ENCODE results near the gene STEAP1B. TPM values are rescaled to one million over a fixed set of nuclear protein-coding genes. Genes with fewer than 3 reads are reported as not detected.

STEAP1B gene
- total RNA-seq, 4 donors from 2014 or later = 1.1 to 1.4 TPM; not detected in 2

DNA sequence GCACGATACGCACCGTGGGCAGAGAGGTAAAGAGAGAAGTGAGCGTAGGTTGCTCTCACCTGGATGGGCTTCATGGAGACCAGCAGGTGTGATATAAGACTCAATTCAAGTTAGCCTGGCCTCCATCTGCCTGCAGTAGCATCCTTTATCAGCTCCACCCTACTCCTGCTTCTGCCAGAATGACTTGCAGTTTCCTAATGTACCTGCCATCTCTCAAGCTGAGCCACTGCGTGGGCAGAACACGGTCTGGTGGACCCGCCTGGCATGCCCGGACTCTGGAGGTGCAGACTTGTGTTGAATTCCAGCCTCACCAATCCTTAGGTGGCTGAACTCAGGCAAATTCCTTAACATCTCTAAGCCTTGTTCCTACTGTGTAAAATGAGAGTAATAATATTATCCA is 64.3 kb downstream of the STEAP1B start:
- TF ChIP-seq, protein P1, sequence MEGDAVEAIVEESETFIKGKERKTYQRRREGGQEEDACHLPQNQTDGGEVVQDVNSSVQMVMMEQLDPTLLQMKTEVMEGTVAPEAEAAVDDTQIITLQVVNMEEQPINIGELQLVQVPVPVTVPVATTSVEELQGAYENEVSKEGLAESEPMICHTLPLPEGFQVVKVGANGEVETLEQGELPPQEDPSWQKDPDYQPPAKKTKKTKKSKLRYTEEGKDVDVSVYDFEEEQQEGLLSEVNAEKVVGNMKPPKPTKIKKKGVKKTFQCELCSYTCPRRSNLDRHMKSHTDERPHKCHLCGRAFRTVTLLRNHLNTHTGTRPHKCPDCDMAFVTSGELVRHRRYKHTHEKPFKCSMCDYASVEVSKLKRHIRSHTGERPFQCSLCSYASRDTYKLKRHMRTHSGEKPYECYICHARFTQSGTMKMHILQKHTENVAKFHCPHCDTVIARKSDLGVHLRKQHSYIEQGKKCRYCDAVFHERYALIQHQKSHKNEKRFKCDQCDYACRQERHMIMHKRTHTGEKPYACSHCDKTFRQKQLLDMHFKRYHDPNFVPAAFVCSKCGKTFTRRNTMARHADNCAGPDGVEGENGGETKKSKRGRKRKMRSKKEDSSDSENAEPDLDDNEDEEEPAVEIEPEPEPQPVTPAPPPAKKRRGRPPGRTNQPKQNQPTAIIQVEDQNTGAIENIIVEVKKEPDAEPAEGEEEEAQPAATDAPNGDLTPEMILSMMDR (IDR thresholded peaks at IDR 0.05; ENCODE audit: low read depth) = no peak

DNA sequence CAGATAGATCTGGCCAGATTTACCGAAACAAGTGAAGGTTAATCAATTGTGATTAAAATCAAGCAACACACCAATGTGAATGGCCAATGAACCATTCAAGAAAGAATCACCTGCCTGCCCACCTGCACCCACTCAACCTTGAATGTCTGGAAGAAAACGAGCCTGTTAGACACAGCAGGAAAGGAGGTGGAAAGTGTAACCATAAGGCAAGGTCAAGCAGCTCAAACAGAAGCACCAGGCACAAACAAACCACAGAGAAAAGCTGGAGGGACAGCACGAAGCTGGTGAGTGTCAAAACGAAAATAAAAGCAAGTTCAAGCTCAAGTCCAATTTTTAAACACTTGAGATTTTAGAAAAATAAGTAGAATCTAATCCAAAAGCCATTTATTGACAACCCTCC is 64.9 kb downstream of the STEAP1B start:
- TF ChIP-seq, protein P1 (IDR thresholded peaks at IDR 0.05; ENCODE audit: low read depth) = no peak

DNA sequence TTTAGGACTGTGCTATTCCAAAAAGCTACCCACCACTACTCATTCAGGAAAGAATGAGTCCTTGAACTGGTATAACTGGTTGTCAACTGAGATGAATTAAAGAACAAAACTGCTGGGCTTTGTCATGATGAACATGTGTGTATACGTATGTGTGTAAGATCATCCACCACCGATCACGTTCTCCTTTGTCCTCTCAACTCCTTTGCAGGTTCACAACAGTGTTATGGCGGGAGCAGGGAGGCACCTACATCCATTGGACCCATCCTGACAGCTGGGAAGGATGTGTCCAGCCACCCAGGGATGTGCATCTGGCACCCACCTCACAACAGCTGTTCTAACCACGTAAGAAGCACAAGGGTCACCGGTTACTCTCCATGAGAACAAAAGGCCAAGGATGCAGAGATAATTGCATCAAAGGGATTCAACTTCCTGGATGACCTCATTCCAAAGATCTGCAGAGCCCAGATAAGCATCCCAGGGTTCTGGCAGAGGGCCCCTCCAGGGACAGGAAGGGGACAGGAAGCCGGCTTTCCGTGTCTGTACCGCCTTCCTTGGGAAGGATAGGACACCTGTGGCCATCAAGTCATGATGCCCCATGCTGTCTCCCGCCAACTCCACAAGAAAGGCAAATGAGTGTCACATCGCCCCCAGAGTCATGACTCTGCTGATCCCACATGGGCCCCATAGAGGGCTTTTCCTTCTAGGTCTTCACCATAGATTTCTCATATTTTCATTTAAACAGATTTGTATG is 66.1 kb downstream of the STEAP1B start:
- TF ChIP-seq, protein P1 (IDR thresholded peaks at IDR 0.05; ENCODE audit: low read depth) = no peak

- TF ChIP-seq, protein P1 (IDR thresholded peaks at IDR 0.05; ENCODE audit: low read depth) = no peak
Observed at GRCh38 chr7:22432203-22432718, 67.7 kb downstream of the STEAP1B start.

GRCh38 chr7:22430457-22430856 is 69.5 kb downstream of the STEAP1B start:
- TF ChIP-seq, protein P1 (IDR thresholded peaks at IDR 0.05; ENCODE audit: low read depth) = no peak

DNA sequence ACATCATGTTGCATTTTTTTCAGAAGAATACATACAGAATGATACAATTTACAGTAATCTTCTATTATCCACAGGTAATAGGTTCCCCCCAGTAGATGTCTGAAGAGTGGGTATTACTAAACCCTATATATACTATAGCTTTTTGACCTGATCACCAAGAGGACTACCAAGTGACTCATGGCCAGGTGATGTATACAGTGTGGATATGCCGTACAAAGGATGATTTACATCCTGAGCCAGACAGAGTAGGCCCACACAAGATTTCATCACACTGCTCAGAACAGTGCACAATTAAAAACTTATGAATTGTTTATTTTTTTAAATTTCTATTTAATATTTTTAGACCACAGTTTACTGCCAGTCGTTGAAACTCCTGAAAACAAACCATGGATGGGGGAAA is 70.6 kb downstream of the STEAP1B start:
- TF ChIP-seq, protein P1 (IDR thresholded peaks at IDR 0.05; ENCODE audit: low read depth) = no peak

- TF ChIP-seq, protein P1 (IDR thresholded peaks at IDR 0.05; ENCODE audit: low read depth) = no peak
Observed at GRCh38 chr7:22427855-22428254, 72.1 kb downstream of the STEAP1B start.
